ENCODE data around the gene MIDN. TPM values are rescaled to one million over a fixed set of nuclear protein-coding genes. Genes with fewer than 3 reads are reported as not detected.

MIDN gene
- total and polyA plus RNA-seq, 2 experiments from 2014 or later, result 30.1 to 98.4 TPM

GRCh38 chr19:1278074-1278473 lies 29.7 kb downstream of the MIDN start:
- Histone ChIP-seq H3K27ac (no peak overlapping the region), H2AFZ (no peak overlapping the region), H3K79me2 (peaks cover 32% of the 10 kb centered on the region), H3K4me2 (no peak overlapping the region), H4K20me1 (ENCODE audit: insufficient read depth, poor library complexity, severe bottlenecking) (peaks cover 17% of the 10 kb centered on the region), H3K9me3 (ENCODE audit: low read depth) (no peaks in the 10 kb centered on the region), H3K27me3 (no peaks in the 10 kb centered on the region), H3K9me2 (replicated peaks; ENCODE audit: insufficient read depth) (no peaks in the 10 kb centered on the region), H3K4me1 (ENCODE audit: insufficient read depth) (peaks cover 25% of the 10 kb centered on the region), H3K4me3 (no peak overlapping the region), H3K36me3 (replicated peaks; ENCODE audit: insufficient read depth, low read depth) (peaks cover 5% of the 10 kb centered on the region)
- DNase-seq (ENCODE audit: low spot score), result no peak
- TF ChIP-seq EZH2 (IDR thresholded peaks at IDR 0.05; ENCODE audit: borderline replicate concordance) (no peak), EZH2phosphoT487 (IDR thresholded peaks at IDR 0.05; ENCODE audit: low read depth, severe bottlenecking, unreplicated experiment) (no peak), CTCF (IDR thresholded peaks at IDR 0.05; ENCODE audit: poor library complexity) (no peak)
- 88% methylated on average over 12 of the region's 12 CpGs for WGBS (ENCODE audit: low lambda C conversion rate, missing lambda C conversion rate)

- peaks cover 23% of the 10 kb centered on the region for H3K79me2 ChIP-seq
- H3K9me2 ChIP-seq (replicated peaks; ENCODE audit: insufficient read depth), result no peaks in the 10 kb centered on the region
- no peaks in the 10 kb centered on the region for H3K9me3 ChIP-seq (ENCODE audit: low read depth)
- peaks cover 1% of the 10 kb centered on the region for H3K36me3 ChIP-seq (replicated peaks; ENCODE audit: insufficient read depth, low read depth)
- no peak overlapping the region for H3K4me2 ChIP-seq
- peaks cover 22% of the 10 kb centered on the region for H3K4me1 ChIP-seq (ENCODE audit: insufficient read depth)
- H3K27ac ChIP-seq, result no peak overlapping the region
- H4K20me1 ChIP-seq (ENCODE audit: insufficient read depth, poor library complexity, severe bottlenecking), result peaks cover 9% of the 10 kb centered on the region
- DNase-seq (ENCODE audit: low spot score), result no peak
- TF ChIP-seq EZH2 (IDR thresholded peaks at IDR 0.05; ENCODE audit: borderline replicate concordance) (no peak), CTCF (IDR thresholded peaks at IDR 0.05; ENCODE audit: poor library complexity) (no peak), EZH2phosphoT487 (IDR thresholded peaks at IDR 0.05; ENCODE audit: low read depth, severe bottlenecking, unreplicated experiment) (no peak)
- H3K4me3 ChIP-seq, result no peak overlapping the region
- no peak overlapping the region for H2AFZ ChIP-seq
- H3K27me3 ChIP-seq, result no peaks in the 10 kb centered on the region
- WGBS (ENCODE audit: low lambda C conversion rate, missing lambda C conversion rate), result 96% methylated on average over 21 of the region's 25 CpGs
Observed at GRCh38 chr19:1278713-1279660, 30.6 kb downstream of the MIDN start.

GRCh38 chr19:1279782-1280341 lies 31.5 kb downstream of the MIDN start:
- 46% methylated on average over 10 of the region's 10 CpGs for WGBS (ENCODE audit: low lambda C conversion rate, missing lambda C conversion rate)
- Histone ChIP-seq H3K4me3 (no peak overlapping the region), H3K79me2 (peaks cover 14% of the 10 kb centered on the region), H3K4me2 (no peak overlapping the region), H3K27me3 (no peaks in the 10 kb centered on the region), H3K36me3 (replicated peaks; ENCODE audit: insufficient read depth, low read depth) (no peaks in the 10 kb centered on the region), H2AFZ (no peak overlapping the region), H3K9me2 (replicated peaks; ENCODE audit: insufficient read depth) (no peaks in the 10 kb centered on the region), H3K4me1 (ENCODE audit: insufficient read depth) (peaks cover 25% of the 10 kb centered on the region), H3K27ac (no peak overlapping the region), H4K20me1 (ENCODE audit: insufficient read depth, poor library complexity, severe bottlenecking) (peaks cover 1% of the 10 kb centered on the region), H3K9me3 (ENCODE audit: low read depth) (no peaks in the 10 kb centered on the region)
- peak; percentile 89 for DNase-seq (ENCODE audit: low spot score)
- TF ChIP-seq EZH2phosphoT487 (IDR thresholded peaks at IDR 0.05; ENCODE audit: low read depth, severe bottlenecking, unreplicated experiment), result no peak
- peak; percentile 80 for TF ChIP-seq CTCF (IDR thresholded peaks at IDR 0.05; ENCODE audit: poor library complexity)

Data from hepatocyte (in vitro differentiated cells).